GM12878 (cell line): ENCODE measurements around the gene TLDC2. TPM values are rescaled to one million over a fixed set of nuclear protein-coding genes. Genes with fewer than 3 reads are reported as not detected.

Experiments used
- ATAC-seq: fragments of 200-7000 bp; cut with Tn5 transposase; 3 replicates; pipeline ENCODE4 v1.9.1; 2020; ENCODE audit warnings: mild to moderate bottlenecking, moderate library complexity
- BruUV-seq: library from RNA; stranded (reverse); fragments of 400-500 nt; replicated peaks from 2 replicates; lab custom pipeline; 2021; lab: Mats Ljungman, UMichigan
- CTCF ChIA-PET: fragments of 300-600 bp; sonication (Branson Sonifier 250); formaldehyde crosslinking; extraction: SDS; loops from one replicate; lab custom pipeline; 2021; ENCODE audit warnings: inconsistent platforms; lab: Yijun Ruan, JAX
- POLR2A ChIA-PET: fragments of 350-600 bp; formaldehyde crosslinking; extraction: SDS; loops from one replicate; lab custom pipeline; 2021; ENCODE audit warnings: inconsistent platforms; lab: Charles Lee
- RAD21 ChIA-PET: fragments of 300-600 bp; sonication (Branson Sonifier 250); formaldehyde crosslinking; loops from one replicate; lab custom pipeline; 2023; ENCODE audit warnings: antibody characterized with exemption; ENCODE audit not compliant: unreplicated experiment; lab: Charles Lee
- SMC1A ChIA-PET: fragments of 300-600 bp; sonication (Branson Sonifier 250); formaldehyde crosslinking; loops from one replicate; lab custom pipeline; 2023; ENCODE audit not compliant: unreplicated experiment, uncharacterized antibody; lab: Charles Lee
- DNase-seq: peaks from one replicate; pipeline ENCODE4 v3.0.0-alpha.2; 2011; ENCODE audit warnings: low read depth, low spot score
- FAIRE-seq: peaks from 3 replicates; lab custom pipeline; 2011; peaks lifted over from hg19 to GRCh38; lab: Jason Lieb, UNC
- H2AFZ ChIP-seq: 2 replicates; pipeline ENCODE4 v1.6.0; 2011; ENCODE audit warnings: low read depth, low read length, control low read depth; ENCODE audit not compliant: control insufficient read depth
- H3K27ac ChIP-seq: 2 replicates; pipeline ENCODE4 v1.5.1; 2011; ENCODE audit warnings: control low read depth; ENCODE audit not compliant: control insufficient read depth, insufficient read depth
- H3K27me3 ChIP-seq, 2 experiments: replicated peaks in 1 of 2; 2 replicates each; pipeline versions ENCODE4 v1.6.0 to v1.6.1; 2011; ENCODE audit warnings: low read length in 1 of 2; ENCODE audit not compliant: control insufficient read depth in 2 of 2, insufficient read depth in 2 of 2
- H3K36me3 ChIP-seq, 2 experiments: 2 replicates each; pipeline ENCODE4 v1.5.1; 2011; ENCODE audit warnings: low read length in 1 of 2; ENCODE audit not compliant: control insufficient read depth in 2 of 2, insufficient read depth in 2 of 2
- H3K4me1 ChIP-seq: 2 replicates; pipeline ENCODE4 v1.6.1; 2011; ENCODE audit warnings: mild to moderate bottlenecking, low read length, moderate library complexity, mixed read lengths; ENCODE audit not compliant: control insufficient read depth, insufficient read depth
- H3K4me2 ChIP-seq: 2 replicates; pipeline ENCODE4 v1.6.0; 2011; ENCODE audit warnings: control low read depth; ENCODE audit not compliant: control insufficient read depth, insufficient read depth
- H3K4me3 ChIP-seq: fragments of 200-600 bp; sonication (generic); 2 replicates; pipeline ENCODE4 v1.5.1; 2016
- H3K79me2 ChIP-seq: 2 replicates; pipeline ENCODE4 v1.6.0; 2011; ENCODE audit warnings: low read length; ENCODE audit not compliant: control insufficient read depth, insufficient read depth
- H3K9ac ChIP-seq: 2 replicates; pipeline ENCODE4 v1.8.0; 2011; ENCODE audit warnings: low read length, control low read depth, mixed read lengths; ENCODE audit not compliant: control insufficient read depth, insufficient read depth
- H3K9me3 ChIP-seq: replicated peaks from 3 replicates; pipeline ENCODE4 v1.5.1; 2011; ENCODE audit warnings: mild to moderate bottlenecking, low read length; ENCODE audit not compliant: control insufficient read depth, insufficient read depth
- H4K20me1 ChIP-seq: 2 replicates; pipeline ENCODE4 v1.6.0; 2011; ENCODE audit not compliant: control insufficient read depth, insufficient read depth
- CBX3 ChIP-seq: fragments of 200-600 bp; sonication (generic); IDR thresholded peaks from 2 replicates; pipeline ENCODE4 v1.6.1; 2016; ENCODE audit warnings: low read depth, borderline replicate concordance
- CEBPB ChIP-seq, 2 experiments: fragments of 150-350 bp in 1 of 2; IDR thresholded peaks; 2 replicates each; pipeline ENCODE4 v1.6.1; 2012 to 2014; ENCODE audit warnings: low read depth in 2 of 2, low read length in 2 of 2, borderline replicate concordance in 1 of 2, inconsistent platforms in 1 of 2
- EED ChIP-seq: sonication (generic); IDR thresholded peaks from 2 replicates; pipeline ENCODE4 v1.6.1; 2016; ENCODE audit warnings: antibody characterized with exemption, low read depth
- FOXM1 ChIP-seq: IDR thresholded peaks from 2 replicates; pipeline ENCODE4 v1.6.1; 2012; ENCODE audit warnings: low read depth, mild to moderate bottlenecking, inconsistent platforms, low read length, moderate library complexity
- JUNB ChIP-seq: IDR thresholded peaks from 2 replicates; pipeline ENCODE4 v1.6.1; 2016; ENCODE audit warnings: antibody characterized with exemption, mild to moderate bottlenecking
- MEF2A ChIP-seq: IDR thresholded peaks from 2 replicates; pipeline ENCODE4 v1.6.1; 2011; ENCODE audit warnings: low read depth, mild to moderate bottlenecking, low read length, moderate library complexity; ENCODE audit not compliant: insufficient read depth
- POLR2A ChIP-seq: IDR thresholded peaks from 2 replicates; pipeline ENCODE4 v1.6.1; 2011; ENCODE audit warnings: low read depth, mild to moderate bottlenecking, low read length
- POU2F2 ChIP-seq: IDR thresholded peaks from 3 replicates; pipeline ENCODE4 v1.6.1; 2011; ENCODE audit warnings: low read depth, mild to moderate bottlenecking, low read length, borderline replicate concordance
- TARDBP ChIP-seq: IDR thresholded peaks from 2 replicates; pipeline ENCODE4 v1.6.1; 2016; ENCODE audit warnings: borderline replicate concordance
- ZNF384 ChIP-seq: IDR thresholded peaks from 2 replicates; pipeline ENCODE4 v1.6.1; 2012; ENCODE audit warnings: low read depth, mild to moderate bottlenecking, low read length, improper control_type of control experiment, borderline replicate concordance
- in situ Hi-C: fragments of 300-500 bp; cut with MboI; formaldehyde crosslinking; loops from 9 replicates; pipeline ENCODE4 v1.14.3; 2018; ENCODE audit warnings: mixed read lengths
- intact Hi-C: fragments of 100-400 bp; cut with micrococcal nuclease; formaldehyde crosslinking; loops from one replicate; pipeline ENCODE4 v1.14.2; 2022; ENCODE audit not compliant: unreplicated experiment
- polyA plus RNA-seq, 11 experiments: library from polyadenylated mRNA; depleted of rRNA in 4 of 11; unstranded in 6 of 11; stranded (reverse) in 5 of 11; fragments of >200 nt; fragmentation: Nextera tagmentation in 4 of 11; fragmentation: Illumina TruSeq in 1 of 11; extraction: Ambion mirVana in 4 of 11; extraction: Trizol in 1 of 11; gene quantifications; 1 replicate in 1 of 11; 2 replicates in 10 of 11; pipeline versions ENCODE4 v1.2.1 to v1.2.3, GENCODE V29; 2011 to 2016; ENCODE audit warnings: inconsistent platforms in 2 of 11, missing spikeins in 2 of 11, low read depth in 1 of 11
- total RNA-seq, 4 experiments: library from RNA; depleted of rRNA in 3 of 4; stranded (reverse); fragments of >200 nt in 3 of 4; fragmentation: Illumina TruSeq in 1 of 4; extraction: Trizol in 1 of 4; gene quantifications; 2 replicates each; pipeline versions ENCODE4 v1.2.1 to v1.2.3, GENCODE V29; 2013 to 2021
- TF ChIP-seq, protein P1 (sequence below): IDR thresholded peaks from 2 replicates; pipeline ENCODE4 v1.6.1; 2012; ENCODE audit warnings: low read length, inconsistent platforms
- TF ChIP-seq, protein P2 (sequence below): IDR thresholded peaks from 2 replicates; pipeline ENCODE4 v1.6.1; 2012; ENCODE audit warnings: low read depth, low read length, improper control_type of control experiment
- TF ChIP-seq, protein P3 (sequence below): IDR thresholded peaks from 2 replicates; pipeline ENCODE4 v1.6.1; 2011; ENCODE audit warnings: mild to moderate bottlenecking, low read depth, low read length, moderate library complexity; ENCODE audit not compliant: insufficient replicate concordance

The TLDC2 gene
- total and polyA plus RNA-seq, 10 of the 15 experiments (the other 5 are each of a cell fraction or from before 2014, with no cell fraction given) = 0.05 to 0.41 (median 0.21) TPM

DNA sequence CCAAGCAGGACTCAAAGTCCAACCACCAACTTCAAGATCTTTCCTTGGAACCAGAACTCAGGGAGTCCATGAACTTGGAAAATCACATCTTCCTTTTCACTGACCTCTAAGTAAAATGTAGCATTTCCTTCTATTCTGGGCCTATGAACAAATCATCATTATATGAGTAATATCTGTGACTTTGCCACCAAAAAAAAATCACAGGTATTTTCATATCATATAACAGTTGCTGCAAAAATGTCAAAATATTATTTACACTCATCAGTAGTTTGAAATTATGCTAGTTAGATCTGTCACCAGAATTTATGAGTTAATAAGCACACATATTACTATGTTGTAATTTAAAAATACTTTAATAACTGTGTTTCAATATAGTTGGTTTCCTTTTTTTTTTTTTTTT lies 27.3 kb upstream of the TLDC2 start:
- Histone ChIP-seq H4K20me1 (no peaks in the 10 kb centered on the region), H3K4me1 (peaks cover 70% of the 10 kb centered on the region), H3K9ac (no peak overlapping the region; the same call in 1 of the 2 replicates), H3K27ac (peak overlapping the region; percentile 72), H3K27me3 (no peaks in the 10 kb centered on the region), H3K4me3 (no peak overlapping the region; the same call in 1 of the 2 replicates), H3K36me3 (no peaks in the 10 kb centered on the region; a peak in 1 of 4 replicates), H3K9me3 (peaks cover 2% of the 10 kb centered on the region; the same call in 1 of the 3 replicates), H3K79me2 (peaks cover 10% of the 10 kb centered on the region), H2AFZ (no peak overlapping the region), H3K4me2 (peak overlapping the region; percentile 57)
- peak; percentile 19; the same call in 1 of the 2 replicates for TF ChIP-seq FOXM1
- no peak for TF ChIP-seq POU2F2
- TF ChIP-seq, protein P1, sequence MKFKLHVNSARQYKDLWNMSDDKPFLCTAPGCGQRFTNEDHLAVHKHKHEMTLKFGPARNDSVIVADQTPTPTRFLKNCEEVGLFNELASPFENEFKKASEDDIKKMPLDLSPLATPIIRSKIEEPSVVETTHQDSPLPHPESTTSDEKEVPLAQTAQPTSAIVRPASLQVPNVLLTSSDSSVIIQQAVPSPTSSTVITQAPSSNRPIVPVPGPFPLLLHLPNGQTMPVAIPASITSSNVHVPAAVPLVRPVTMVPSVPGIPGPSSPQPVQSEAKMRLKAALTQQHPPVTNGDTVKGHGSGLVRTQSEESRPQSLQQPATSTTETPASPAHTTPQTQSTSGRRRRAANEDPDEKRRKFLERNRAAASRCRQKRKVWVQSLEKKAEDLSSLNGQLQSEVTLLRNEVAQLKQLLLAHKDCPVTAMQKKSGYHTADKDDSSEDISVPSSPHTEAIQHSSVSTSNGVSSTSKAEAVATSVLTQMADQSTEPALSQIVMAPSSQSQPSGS = 0 out of 2 replicates have a peak, but pooled peaks have one; percentile 28
- no peak for TF ChIP-seq POLR2A
- TF ChIP-seq, protein P2, sequence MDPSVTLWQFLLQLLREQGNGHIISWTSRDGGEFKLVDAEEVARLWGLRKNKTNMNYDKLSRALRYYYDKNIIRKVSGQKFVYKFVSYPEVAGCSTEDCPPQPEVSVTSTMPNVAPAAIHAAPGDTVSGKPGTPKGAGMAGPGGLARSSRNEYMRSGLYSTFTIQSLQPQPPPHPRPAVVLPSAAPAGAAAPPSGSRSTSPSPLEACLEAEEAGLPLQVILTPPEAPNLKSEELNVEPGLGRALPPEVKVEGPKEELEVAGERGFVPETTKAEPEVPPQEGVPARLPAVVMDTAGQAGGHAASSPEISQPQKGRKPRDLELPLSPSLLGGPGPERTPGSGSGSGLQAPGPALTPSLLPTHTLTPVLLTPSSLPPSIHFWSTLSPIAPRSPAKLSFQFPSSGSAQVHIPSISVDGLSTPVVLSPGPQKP = no peak
- no peak for TF ChIP-seq CEBPB (IDR thresholded peaks at IDR 0.05; ENCODE audit: borderline replicate concordance in 1 of 2, low read depth in 2 of 2, low read length in 2 of 2)
- TF ChIP-seq, protein P3, sequence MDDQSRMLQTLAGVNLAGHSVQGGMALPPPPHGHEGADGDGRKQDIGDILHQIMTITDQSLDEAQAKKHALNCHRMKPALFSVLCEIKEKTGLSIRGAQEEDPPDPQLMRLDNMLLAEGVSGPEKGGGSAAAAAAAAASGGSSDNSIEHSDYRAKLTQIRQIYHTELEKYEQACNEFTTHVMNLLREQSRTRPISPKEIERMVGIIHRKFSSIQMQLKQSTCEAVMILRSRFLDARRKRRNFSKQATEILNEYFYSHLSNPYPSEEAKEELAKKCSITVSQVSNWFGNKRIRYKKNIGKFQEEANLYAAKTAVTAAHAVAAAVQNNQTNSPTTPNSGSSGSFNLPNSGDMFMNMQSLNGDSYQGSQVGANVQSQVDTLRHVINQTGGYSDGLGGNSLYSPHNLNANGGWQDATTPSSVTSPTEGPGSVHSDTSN = no peak
- peak; percentile 84 for TF ChIP-seq JUNB
- no peak for TF ChIP-seq TARDBP
- TF ChIP-seq ZNF384 = peak; percentile 41; the same call in 1 of the 2 replicates
- 0 out of 2 replicates have a peak, but pooled peaks have one; percentile 57 for TF ChIP-seq MEF2A
- no peak; the same call in 1 of the 2 replicates for TF ChIP-seq EED
- no peak for TF ChIP-seq CBX3
- intact Hi-C loops (loop anchor here (10.0 kb wide), 1 partner anchor 384 kb away; no protein-coding TSS in a partner anchor), in situ Hi-C loops (no loop called here)
- DNase-seq (no peak), FAIRE-seq (no peak), ATAC-seq (no peak)
- CTCF ChIA-PET = interaction anchor here (0.6 to 25.3 kb wide), 9 partner anchors 9 to 261 kb away, joined by 3 to 349 read pairs (median 3); a partner anchor contains a TSS
- RAD21 ChIA-PET = interaction anchor here (0.9 to 6.0 kb wide), 4 partner anchors 12 to 38 kb away, joined by 3 to 48 read pairs (median 6); a partner anchor contains a TSS
- SMC1A ChIA-PET = interaction anchor here (4.1 to 7.7 kb wide), 3 partner anchors 13 to 34 kb away, joined by 22 to 105 read pairs (median 41); a partner anchor contains a TSS
- no TSS peak for BruUV-seq
- POLR2A ChIA-PET = interaction anchor here (0.9 to 7.5 kb wide), 3 partner anchors 12 to 253 kb away, joined by 3 to 72 read pairs (median 69); a partner anchor contains a TSS
